NCI-H2196 (cell line): ENCODE measurements around the gene SESN2.

ENCODE experiments used
- DNase-seq: peaks from one replicate; lab custom pipeline; 2025; ENCODE audit not compliant: unreplicated experiment; lab: John Stamatoyannopoulos, UW

SESN2 gene

DNA sequence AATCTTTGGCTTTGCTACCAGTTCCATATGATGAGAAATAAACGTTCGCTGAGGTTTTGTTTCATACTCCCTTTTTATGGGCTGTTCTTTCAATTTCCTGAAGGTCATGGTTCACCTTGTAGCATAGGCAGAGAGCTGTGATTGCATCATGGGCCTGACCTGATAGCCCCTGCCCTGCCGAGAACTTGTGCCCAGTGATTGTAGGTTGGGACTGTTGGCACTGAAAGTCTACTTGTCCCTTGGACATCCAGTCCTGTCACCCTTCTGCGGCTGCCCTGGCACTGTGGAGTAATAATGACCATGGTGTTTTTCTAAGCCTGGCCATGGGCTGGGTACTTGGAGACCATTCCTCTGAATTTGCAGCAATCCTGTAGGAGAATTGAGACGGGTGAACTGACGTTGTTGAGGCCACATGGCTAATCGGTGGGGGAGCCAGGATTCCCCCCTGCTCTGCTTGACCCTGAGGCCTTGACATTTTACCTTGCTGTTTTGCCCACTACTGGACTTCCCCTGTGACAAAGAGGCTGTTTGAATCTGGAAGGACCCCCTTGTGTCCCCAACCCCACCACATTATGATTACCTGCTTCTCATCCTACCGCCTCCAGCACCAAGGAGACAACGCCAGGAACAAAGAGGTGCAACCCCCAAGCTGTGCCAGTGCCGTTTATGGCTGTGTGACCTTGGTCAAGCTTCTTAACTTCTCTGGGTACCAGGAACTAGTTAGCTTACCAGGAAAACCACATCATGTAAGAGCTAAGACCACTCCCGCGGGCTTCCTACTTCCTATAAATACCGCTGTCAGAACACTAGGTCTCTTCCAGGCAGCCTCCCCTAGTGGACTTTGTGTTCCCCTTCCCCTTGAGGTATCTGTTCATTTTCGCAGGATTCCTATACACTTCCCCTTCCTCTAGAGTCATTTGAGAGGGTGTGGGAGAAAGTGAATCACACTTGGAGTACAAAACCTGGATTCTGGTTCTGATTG is 23.4 kb downstream of the SESN2 start:
- DNase-seq: no peak

DNA sequence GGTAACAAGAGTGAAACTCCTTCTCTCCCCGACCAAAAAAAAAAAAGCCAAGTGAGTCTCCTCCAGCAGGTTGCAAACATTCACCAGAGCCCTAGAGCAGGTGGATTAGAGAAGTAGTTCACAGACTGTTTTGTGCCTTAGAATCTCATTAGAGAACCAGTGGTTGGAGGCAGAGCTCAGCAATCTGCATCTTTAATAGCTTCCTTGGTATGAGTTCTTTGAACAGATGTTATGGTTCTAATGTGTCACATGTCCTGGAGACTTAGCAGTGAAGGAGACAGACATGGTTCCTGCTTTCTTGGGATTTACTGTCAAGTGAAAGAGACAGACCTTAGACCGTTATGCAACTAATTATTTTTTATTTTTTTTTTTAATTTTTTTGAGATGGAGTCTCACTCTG is 26.8 kb downstream of the SESN2 start:
- no peak for DNase-seq

DNA sequence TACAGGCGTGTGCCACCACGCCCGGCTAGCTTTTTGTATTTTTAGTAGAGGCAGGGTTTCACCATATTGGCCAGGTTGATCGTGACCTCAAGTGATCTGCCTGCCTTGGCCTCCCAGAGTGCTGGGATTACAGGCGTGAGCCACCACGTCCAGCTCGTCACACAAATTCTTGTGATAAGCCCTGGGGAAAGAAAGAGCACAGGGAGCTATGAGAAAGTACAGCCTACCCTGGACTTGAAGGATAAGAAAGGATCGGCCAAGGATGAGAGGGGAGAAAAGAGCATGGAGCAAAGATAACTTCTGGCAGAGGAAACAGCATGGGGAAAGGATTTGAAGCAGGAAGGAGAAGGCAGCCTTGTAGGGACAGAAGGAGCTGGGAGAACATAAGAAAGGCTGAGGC is 29.2 kb downstream of the SESN2 start:
- DNase-seq: no peak

DNA sequence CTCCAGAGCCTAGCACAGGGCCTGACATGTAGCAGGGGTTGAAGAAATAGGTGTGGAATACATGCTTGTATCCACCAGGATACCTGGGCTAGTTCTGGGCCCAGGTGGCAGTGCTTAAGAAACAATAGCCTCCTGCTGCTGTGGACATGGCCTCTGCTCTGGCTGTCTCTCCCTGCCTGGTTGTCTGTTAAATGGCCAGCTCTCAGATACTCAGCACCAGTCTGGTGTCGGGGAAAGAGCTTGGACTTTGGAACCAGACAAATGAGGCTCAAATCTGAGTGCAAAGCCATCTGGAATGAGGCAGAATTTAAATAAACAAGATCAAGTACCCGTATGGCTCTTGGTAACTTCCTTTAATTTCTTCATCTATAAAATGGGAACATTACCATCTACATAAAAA is 31.5 kb downstream of the SESN2 start:
- no peak for DNase-seq

DNA sequence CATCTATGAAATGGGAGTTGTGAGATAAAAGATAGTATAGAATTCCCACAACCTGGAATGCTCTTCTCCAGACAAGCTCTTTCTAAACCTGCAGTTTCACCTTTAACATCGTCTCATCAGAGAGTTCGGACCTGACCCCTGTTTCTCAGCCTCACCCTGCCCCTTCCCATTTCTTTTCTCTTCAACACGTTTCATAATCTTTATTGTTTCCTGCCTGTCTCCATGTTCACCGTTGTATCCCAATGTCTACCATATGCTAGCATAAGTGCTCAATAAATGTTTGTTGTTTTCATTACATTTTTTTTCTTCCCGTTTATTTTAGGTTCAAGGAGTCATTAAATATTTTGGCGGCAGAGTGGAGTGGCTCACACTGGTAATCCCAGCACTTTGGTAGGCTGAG is 32.4 kb downstream of the SESN2 start:
- no peak for DNase-seq

DNA sequence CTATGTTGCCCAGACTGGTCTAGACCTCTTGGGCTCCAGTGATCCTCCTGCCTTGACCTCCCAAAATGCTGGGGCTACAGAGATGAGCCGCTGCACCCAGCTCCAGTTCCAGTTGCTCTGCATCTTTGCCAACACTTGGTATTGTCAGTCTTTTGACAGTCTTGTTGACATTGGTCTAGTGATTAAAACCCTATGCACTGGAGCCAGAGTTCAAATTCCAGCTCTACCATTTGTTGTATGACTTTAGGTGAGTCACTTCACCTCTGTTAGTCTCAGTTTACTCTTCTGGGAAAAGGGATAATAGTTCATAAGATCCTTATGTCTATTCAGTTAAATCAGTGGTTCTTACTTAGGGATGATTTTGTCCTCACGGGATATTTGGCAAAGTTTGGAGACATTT is 36.6 kb downstream of the SESN2 start:
- no peak for DNase-seq

DNA sequence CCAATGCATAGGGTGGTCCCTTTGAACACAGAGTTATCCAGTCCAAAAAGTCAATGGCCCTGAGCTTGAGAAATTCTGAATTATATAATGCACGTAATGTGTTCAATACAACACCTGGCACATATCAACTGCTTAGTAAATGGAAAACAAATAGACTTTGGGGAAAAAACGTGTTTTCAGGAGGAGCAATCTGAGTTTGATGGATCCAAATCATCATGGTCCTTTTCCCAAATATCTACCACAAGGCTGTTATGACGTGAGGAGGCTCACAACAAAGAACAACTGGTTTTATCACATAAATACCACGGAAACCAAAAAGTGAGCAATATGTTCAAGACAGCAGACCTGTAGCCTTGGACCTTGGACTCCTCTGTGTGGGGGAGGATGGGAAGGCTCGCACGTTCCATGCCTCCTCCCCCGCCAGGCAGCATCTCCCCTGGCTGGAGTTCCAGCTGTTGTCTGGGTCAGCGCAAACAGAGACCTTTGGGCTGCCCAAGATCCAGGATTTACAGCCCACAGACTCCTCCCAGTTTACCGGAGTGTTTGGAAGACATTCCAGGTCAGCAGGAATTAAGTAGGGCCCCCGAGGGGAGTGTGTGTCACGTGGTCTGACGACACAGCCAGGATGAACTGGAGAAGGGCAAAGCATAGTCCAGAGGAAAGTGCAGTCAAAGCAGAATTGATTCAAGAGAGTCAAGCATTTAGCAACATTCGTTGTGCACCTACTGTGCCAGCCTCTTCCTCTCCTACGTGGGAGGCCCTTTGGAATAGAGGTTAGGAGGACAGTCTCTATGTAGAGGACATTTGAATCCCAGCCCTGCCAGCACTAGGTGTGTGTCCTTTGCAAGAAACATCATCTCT is 37.3 kb downstream of the SESN2 start:
- no peak for DNase-seq

DNA sequence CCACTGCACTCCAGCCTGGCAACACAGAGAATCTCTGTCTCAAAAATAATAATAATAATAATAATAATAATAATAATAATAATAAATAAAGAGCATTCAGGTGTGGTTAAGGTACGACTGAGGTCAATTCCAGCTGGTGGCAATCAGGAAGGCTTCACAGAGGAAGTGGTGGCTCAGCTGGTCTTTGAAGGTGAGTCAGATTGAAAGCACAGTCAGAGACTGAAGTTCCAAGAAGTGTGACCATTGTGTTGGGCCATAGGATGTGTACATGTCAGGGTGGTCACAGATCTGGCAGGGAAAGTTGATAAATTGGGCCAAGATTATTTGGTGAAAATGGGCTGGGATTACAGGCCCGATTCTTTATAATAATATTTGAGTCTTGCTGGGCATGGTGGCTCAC is 38.5 kb downstream of the SESN2 start:
- DNase-seq: no peak

DNA sequence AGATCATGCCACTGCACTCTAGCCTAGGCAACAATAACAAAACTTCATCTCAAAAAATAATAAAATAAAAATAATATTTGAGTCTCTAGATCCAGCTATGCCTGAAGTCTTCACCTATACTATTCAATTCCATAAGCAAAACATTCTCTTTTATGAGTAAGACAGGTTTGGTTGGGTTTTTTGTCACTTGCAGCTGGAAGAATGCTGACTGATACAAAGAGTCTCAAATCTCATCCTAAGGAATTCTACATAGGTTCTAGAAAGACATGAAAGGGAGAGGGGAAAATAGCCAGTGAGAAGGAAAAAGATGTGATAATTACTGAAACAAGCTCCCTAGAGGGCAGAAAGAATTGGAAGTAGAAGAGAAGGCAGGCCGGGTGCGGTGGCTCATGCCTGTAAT is 39.1 kb downstream of the SESN2 start:
- no peak for DNase-seq

DNA sequence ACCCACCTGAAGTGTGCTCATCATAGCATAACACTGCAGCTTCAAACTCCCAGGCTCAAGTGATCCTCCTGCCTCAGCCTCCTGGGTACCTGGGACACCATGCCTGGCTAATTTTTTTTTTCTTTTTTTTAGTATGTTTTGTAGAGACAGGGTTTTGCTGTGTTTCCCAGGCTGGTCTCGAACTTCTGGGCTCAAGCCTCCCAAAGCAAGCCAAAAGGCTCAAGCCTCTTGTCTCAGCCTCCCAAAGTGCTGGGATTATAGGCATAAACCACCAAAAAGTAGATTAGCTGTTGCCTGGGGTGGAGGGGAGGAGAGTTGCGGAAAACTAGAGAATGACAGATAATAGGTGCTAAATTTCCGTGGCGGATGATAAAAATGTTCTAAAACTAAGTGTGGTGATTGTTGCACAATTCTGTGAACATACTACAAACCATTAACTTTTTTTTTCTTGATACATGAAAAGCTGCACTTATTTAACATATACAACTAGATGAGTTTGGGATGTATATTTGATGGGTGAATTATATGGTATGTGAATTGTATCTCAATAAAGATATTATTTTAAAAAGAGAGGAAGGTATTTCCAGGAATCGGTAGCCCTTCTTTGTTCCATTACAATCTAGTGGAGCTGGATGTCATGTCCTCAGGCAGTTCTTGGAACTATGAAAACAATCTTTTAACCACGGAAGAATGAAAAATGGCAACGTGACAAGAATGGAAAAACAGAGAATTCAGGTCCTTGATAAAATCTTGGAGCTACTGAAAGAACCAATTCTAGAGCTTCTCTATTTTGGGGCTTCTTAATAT is 42.3 kb downstream of the SESN2 start:
- no peak for DNase-seq

DNA sequence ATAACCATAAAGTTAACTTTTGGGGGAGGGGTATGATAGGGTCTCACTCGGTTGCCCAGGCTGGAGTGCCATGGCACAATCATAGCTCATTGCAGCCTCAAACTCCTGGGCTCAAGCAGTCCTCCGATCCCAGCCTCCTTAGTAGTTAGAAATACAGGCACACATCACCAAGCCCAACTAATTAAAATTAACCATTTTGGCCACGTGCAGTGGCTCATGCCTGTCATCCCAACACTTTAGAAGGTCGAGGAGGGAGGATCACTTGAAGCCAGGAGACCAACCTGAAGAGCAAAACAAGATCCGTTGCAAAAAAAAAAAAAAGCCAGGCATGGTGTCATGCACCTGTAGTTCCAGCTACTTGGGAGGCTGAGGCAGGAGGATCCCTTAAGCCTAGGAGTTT is 42.9 kb downstream of the SESN2 start:
- no peak for DNase-seq

DNA sequence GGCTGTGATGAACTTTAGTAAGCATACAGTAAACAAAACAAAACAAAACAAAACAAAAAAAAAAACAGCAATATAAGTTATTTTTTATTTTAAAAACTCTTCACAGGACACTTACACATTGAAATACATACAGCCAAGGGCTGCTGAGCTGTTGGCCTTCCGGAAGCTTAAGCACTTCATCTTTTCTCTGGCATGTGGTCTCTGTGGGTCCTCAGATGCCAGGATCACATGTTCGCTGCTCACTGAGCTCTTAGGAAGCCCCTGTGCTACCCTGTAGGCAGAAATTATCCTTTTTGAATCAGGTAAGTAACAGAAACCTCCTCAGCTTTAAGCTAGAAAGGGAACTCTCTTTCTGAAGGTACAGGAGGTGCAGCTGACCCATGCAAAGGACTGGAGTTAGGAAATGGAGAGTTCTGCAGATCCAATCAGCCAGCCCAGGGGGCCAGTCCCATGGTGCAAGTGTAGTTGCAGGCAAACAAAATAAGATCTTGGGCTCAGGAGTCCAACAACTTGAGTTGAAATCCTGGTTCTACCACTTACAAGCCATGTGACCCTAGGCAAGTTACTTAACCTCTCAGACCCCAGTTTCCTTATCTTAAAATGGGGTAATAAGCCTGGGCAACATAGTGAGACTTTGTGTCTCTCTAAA is 47.1 kb downstream of the SESN2 start:
- DNase-seq: no peak

DNA sequence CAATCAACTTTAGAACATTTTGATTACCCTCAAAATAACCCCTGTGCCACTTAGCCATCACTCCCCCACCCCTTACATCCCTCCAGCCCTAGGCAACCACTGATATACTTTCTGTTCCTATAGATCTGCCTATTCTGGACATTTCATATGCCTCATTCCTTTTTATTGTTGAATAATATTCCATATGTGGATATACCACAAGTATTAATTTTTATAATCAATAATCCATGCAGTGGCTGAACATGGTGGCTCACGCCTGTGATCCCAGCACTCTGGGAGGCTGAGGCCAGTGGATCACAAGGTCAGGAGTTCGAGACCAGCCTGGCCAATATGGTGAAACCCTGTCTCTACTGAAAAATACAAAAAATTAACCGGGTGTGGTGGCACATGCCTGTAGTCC is 49.4 kb downstream of the SESN2 start:
- DNase-seq: no peak

DNA sequence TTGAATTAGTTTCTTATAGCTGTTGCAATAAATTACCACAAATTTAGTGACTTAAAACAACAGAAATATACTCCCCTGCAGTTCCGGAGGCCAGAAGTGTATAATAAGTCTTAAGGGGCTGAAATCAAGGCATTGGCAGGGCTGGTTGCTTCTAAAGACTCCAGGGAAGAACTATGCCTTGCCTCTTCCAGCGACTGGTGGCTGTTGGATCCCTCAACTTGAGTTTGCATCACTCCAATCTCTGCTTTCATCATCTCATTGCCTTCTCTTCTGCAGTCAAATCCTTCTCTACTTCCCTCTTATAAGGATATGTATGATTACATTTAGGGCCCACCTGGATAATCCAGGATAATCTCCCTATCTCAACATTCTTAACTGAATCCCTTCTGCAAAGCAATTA is 50.4 kb downstream of the SESN2 start:
- DNase-seq: no peak

DNA sequence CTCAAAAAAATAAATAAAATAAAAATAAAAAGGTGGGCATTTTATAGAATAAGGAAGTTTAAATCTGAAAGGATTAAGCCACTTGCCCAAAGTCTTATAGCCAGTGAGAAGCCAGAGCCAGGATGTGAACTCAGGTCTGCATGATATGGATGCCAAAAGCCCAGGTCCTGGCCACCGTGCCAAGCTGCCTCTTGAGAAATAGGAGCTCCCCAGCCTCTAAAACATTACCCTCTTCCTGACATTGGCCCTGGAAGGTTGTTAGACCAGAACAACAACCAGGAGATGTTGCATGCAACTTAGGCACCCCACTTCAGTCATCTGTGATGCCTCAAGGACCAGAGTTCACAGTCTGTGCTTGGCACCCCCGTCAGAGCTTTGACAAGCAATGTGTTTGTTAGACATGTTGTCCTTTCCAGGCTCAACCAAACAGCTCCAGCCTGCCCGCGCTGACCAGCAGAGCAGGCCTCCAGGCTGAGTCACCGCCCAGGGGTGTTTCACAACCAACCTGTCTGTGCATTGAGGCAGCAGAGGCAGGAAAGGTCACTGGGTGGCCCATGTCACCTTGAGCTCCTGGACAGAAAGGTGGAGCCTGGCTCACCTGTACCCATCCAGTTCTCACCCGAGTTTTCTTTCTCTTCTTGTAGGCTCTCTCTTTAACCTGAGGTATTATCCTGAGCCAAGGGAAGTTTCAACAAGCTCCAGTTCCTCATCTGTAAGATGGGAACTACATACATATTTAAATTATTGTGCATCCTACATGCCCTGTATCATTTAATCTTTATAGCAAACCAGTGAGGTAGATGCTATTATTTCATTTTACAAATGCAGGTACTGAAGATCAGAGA is 54.6 kb downstream of the SESN2 start:
- DNase-seq: peak; percentile 9

DNA sequence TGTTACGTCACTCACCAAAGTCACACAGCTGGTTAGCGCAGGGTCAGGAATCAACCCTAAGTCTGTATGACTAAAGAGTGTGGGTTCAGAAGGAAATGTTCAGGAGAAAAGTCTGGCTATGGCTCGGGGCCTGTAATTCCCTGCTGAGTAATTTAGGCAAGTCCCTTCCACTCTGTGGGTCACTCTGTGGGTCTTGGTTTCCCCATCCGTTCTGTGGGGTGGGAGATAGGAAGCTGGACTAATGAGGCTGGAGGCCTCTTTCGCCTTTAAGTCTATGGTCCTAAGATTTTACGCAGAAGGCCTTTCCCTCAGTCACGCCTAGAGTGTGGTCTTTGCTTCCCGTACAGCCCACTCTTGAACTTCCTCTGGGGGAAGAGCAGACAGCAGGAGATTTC is 55.2 kb downstream of the SESN2 start:
- no peak for DNase-seq

DNA sequence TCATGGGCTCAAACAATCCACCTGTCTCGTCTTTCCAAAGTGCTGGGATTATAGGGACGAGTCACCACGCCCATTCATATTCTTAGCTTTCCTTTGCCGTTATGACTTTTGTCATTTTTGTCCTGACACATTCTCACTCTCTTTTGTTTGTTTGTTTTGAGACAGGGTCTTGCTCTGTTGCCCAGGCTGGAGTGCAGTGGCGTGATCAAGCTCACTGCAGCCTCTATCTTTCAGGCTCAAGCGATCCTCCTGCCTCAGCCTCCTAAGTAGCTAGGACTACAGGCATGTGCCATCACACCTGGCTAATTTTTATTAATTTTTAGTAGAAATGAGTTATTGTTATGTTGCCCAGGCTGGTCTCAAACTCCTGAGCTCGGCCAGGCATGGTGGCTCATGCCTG is 57.7 kb downstream of the SESN2 start:
- no peak for DNase-seq

DNA sequence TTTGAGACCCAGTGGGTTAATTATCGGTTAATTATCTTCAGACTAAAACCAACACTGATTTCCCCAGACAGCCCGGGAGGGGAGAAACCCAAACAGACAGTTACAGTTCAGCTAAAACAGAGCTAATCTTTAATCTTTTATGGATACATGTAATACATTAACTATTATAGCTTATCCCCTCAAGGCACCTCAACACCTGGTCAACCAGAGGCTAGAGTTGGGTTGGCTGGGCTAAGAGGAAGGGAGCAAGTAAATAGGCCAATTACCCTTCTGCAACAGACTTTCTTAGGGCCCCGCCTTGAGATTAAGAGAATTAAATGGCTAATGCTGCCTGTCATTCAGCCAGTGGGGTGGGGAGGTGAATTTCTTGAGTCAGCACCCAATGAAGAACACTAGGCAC is 62.9 kb downstream of the SESN2 start:
- DNase-seq: no peak

DNA sequence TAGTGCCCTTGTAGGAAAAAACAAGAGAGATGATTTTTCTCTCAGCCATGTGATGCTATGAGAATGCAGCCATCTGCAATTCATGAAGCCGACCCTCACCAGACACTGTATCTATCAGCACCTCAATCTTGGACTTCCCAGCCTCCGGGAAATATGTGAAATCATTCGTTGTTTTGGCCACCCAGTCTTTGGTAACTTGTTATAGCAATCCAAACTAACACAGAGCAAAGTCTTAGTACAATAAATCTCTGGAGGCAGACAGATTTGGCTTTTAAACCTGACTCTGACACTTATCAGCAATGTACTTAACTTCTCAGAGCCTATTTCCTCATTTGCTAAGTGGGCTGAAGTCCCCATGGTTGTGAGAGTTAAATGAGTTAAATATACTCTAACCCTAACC is 64.4 kb downstream of the SESN2 start:
- DNase-seq: no peak

DNA sequence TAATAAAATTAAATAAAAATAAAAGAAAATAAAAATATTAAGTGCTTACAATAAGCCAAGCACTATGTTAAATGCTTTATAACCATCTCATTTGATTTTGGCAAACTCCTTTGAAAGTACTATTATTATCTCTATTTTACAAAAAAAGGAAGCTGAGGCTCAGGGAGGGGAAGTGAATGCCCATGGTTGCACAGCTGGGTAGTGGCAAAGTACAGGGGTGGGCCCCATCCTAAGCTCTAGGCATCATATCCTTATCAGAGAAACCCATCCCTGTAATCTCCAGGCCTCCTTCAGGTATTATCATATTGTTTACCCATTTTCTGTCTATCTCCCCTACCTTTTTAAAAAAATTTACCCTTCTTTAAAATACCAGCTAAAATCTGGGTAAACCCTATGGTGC is 67.2 kb downstream of the SESN2 start:
- no peak for DNase-seq
